D721Med (cell line): Measurements from ENCODE around the gene CCR9.

ENCODE experiments used
- DNase-seq: peaks from one replicate; pipeline ENCODE4 v3.0.0; 2011; ENCODE audit warnings: low spot score; ENCODE audit not compliant: insufficient read length
- FAIRE-seq: peaks from 2 replicates; lab custom pipeline; 2011; peaks lifted over from hg19 to GRCh38; lab: Jason Lieb, UNC
- TF ChIP-seq, protein P1 (sequence below): IDR thresholded peaks from 2 replicates; pipeline ENCODE4 v1.5.1; 2012; ENCODE audit warnings: mild to moderate bottlenecking, control low read depth; ENCODE audit not compliant: insufficient read depth; ENCODE audit errors: missing control alignments

Gene CCR9

GRCh38 chr3:45865563-45865962 is 20.8 kb upstream of the CCR9 start:
- FAIRE-seq: no peak
- TF ChIP-seq, protein P1, sequence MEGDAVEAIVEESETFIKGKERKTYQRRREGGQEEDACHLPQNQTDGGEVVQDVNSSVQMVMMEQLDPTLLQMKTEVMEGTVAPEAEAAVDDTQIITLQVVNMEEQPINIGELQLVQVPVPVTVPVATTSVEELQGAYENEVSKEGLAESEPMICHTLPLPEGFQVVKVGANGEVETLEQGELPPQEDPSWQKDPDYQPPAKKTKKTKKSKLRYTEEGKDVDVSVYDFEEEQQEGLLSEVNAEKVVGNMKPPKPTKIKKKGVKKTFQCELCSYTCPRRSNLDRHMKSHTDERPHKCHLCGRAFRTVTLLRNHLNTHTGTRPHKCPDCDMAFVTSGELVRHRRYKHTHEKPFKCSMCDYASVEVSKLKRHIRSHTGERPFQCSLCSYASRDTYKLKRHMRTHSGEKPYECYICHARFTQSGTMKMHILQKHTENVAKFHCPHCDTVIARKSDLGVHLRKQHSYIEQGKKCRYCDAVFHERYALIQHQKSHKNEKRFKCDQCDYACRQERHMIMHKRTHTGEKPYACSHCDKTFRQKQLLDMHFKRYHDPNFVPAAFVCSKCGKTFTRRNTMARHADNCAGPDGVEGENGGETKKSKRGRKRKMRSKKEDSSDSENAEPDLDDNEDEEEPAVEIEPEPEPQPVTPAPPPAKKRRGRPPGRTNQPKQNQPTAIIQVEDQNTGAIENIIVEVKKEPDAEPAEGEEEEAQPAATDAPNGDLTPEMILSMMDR: no peak
- DNase-seq: no peak

- DNase-seq: no peak
Measured at GRCh38 chr3:45868213-45868612, 18.1 kb upstream of the CCR9 start.

GRCh38 chr3:45868650-45869049 is 17.7 kb upstream of the CCR9 start:
- FAIRE-seq: no peak

More at GRCh38 chr3:45868213-45868612, 18.1 kb upstream of the CCR9 start:
- no peak for FAIRE-seq
- TF ChIP-seq, protein P1: no peak

GRCh38 chr3:45869638-45870037 is 16.7 kb upstream of the CCR9 start:
- FAIRE-seq: no peak
- TF ChIP-seq, protein P1: no peak
- DNase-seq: no peak

More at GRCh38 chr3:45868650-45869049, 17.7 kb upstream of the CCR9 start:
- no peak for DNase-seq
- TF ChIP-seq, protein P1: no peak

DNA sequence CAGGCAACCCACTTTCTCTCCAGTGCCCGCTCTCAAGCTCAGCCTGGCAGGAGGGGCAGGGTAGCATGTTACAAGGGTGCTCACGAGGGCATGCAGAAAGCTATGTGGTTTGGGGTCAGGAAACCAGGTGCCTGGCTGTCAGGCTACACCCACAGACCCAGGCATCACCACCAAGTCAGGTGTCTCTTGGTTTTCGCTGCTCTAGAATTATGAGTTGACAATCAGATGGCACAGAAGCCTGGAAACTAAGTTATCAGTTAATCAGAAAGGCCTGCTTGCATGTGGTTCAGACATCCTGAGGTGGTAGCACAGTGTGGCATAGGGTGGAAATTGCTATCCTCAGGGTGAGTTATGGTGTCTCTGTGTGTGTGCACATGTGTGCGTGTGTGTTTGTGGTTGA is 16.2 kb upstream of the CCR9 start:
- FAIRE-seq (no peak), DNase-seq (no peak)
- TF ChIP-seq, protein P1: no peak

GRCh38 chr3:45871780-45872179 is 14.6 kb upstream of the CCR9 start:
- no peak for FAIRE-seq
- no peak for DNase-seq
- TF ChIP-seq, protein P1: no peak

DNA sequence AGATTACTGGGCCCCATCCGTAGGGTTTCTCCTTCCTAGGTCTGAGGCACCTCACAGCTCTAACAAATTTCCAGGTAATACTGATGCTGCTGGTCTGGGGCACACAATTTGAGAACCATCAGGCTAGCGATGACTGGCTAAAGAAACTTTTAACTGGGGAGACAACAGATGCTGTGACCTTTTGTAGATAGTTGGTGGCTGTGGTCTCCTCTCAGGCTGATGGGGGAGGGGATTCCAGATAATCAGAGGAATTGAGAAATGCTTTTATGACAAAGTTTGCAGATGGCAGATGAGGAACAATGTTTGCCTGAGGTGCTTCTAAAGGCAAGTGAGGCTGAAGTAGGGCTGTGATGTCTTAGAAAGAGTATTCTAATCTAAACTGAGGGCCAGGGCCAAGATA is 13.8 kb upstream of the CCR9 start:
- TF ChIP-seq, protein P1: no peak
- no peak for DNase-seq
- no peak for FAIRE-seq
